CD14-positive monocyte (primary cell): ENCODE results near the gene GAD1. TPM values are rescaled to one million over a fixed set of nuclear protein-coding genes. Genes with fewer than 3 reads are reported as not detected.

ENCODE experiments used
- DNase-seq, 3 donors: peaks; one replicate each; pipeline ENCODE4 v3.0.0-alpha.2; 2011 to 2022
- H2AFZ ChIP-seq: 2 replicates; pipeline ENCODE4 v1.6.0; 2012; ENCODE audit warnings: mild to moderate bottlenecking, low read depth, low read length, inconsistent platforms; ENCODE audit not compliant: insufficient read depth, poor library complexity, severe bottlenecking
- H3K27ac ChIP-seq, 2 donors: 1 replicate in 1 of 2; 2 replicates in 1 of 2; pipeline ENCODE4 v1.5.1; 2012 to 2013; ENCODE audit warnings: low read length in 2 of 2, control low read depth in 1 of 2, inconsistent platforms in 1 of 2, low read depth in 1 of 2, mild to moderate bottlenecking in 1 of 2
- H3K27me3 ChIP-seq, 2 donors: one replicate each; pipeline versions ENCODE4 v1.6.0 to v1.6.1; 2011 to 2013; ENCODE audit warnings: low read length in 2 of 2; ENCODE audit not compliant: control insufficient read depth in 2 of 2, insufficient read depth in 2 of 2
- H3K36me3 ChIP-seq, 2 donors: replicated peaks in 1 of 2; 1 replicate in 1 of 2; 2 replicates in 1 of 2; pipeline versions ENCODE4 v1.5.1 to v1.6.1; 2012 to 2013; ENCODE audit warnings: low read length in 2 of 2, control low read depth in 1 of 2, inconsistent platforms in 1 of 2, mild to moderate bottlenecking in 1 of 2; ENCODE audit not compliant: insufficient read depth in 2 of 2, control insufficient read depth in 1 of 2
- H3K4me1 ChIP-seq, 2 donors: 1 replicate in 1 of 2; 2 replicates in 1 of 2; pipeline versions ENCODE4 v1.5.1 to v1.6.1; 2012 to 2013; ENCODE audit warnings: low read length in 2 of 2, control low read depth in 1 of 2, inconsistent platforms in 1 of 2, mild to moderate bottlenecking in 1 of 2, moderate library complexity in 1 of 2; ENCODE audit not compliant: insufficient read depth in 2 of 2, control insufficient read depth in 1 of 2
- H3K4me2 ChIP-seq: replicated peaks from 2 replicates; pipeline ENCODE3; 2012; ENCODE audit warnings: low read length, moderate library complexity, mild to moderate bottlenecking; ENCODE audit not compliant: poor library complexity, severe bottlenecking; ENCODE audit errors: extremely low read depth
- H3K4me3 ChIP-seq, 3 experiments: fragments of 200-600 bp in 1 of 3; sonication (generic) in 1 of 3; replicated peaks in 1 of 3; 1 replicate in 2 of 3; 2 replicates in 1 of 3; pipeline ENCODE4 v1.5.1; 2011 to 2013; ENCODE audit warnings: low read length in 3 of 3, mild to moderate bottlenecking in 3 of 3, control low read depth in 2 of 3, low read depth in 2 of 3, inconsistent platforms in 1 of 3, moderate library complexity in 1 of 3
- H3K79me2 ChIP-seq: 2 replicates; pipeline ENCODE4 v1.6.0; 2012; ENCODE audit warnings: mild to moderate bottlenecking, control low read depth, inconsistent platforms, low read length, moderate library complexity; ENCODE audit not compliant: insufficient read depth
- H3K9ac ChIP-seq: 2 replicates; pipeline ENCODE4 v1.6.0; 2017; ENCODE audit warnings: low read length, mild to moderate bottlenecking; ENCODE audit not compliant: insufficient read depth, poor library complexity, severe bottlenecking
- H3K9me3 ChIP-seq, 2 donors: replicated peaks in 1 of 2; 1 replicate in 1 of 2; 2 replicates in 1 of 2; pipeline versions ENCODE4 v1.5.1 to v1.6.1; 2012 to 2013; ENCODE audit warnings: low read length in 2 of 2, control low read depth in 1 of 2; ENCODE audit not compliant: control insufficient read depth in 1 of 2, insufficient read depth in 1 of 2
- H4K20me1 ChIP-seq: 2 replicates; pipeline ENCODE4 v1.6.0; 2012; ENCODE audit warnings: mild to moderate bottlenecking, low read length, control low read depth, moderate library complexity; ENCODE audit not compliant: insufficient read depth
- H3K27ac Mint-ChIP-seq, 7 donors: one replicate each; pipeline ENCODE4 v1.8.0; 2020; ENCODE audit warnings: mild to moderate bottlenecking in 7 of 7, mixed read lengths in 7 of 7, moderate library complexity in 6 of 7, inconsistent platforms in 2 of 7
- H3K27me3 Mint-ChIP-seq, 3 donors: one replicate each; pipeline ENCODE4 v1.8.0; 2021 to 2022; ENCODE audit warnings: low read depth in 3 of 3, mild to moderate bottlenecking in 3 of 3, mixed read lengths in 3 of 3, moderate library complexity in 3 of 3, inconsistent platforms in 1 of 3
- H3K36me3 Mint-ChIP-seq, 2 donors: one replicate each; pipeline ENCODE4 v1.8.0; 2020; ENCODE audit warnings: mixed read lengths in 2 of 2, inconsistent platforms in 1 of 2, mild to moderate bottlenecking in 1 of 2
- H3K4me1 Mint-ChIP-seq: one replicate; pipeline ENCODE4 v1.8.0; 2020; ENCODE audit warnings: mild to moderate bottlenecking, mixed read lengths
- H3K4me3 Mint-ChIP-seq, 2 donors: one replicate each; pipeline ENCODE4 v1.8.0; 2020; ENCODE audit warnings: mild to moderate bottlenecking in 2 of 2, mixed read lengths in 2 of 2, moderate library complexity in 1 of 2
- H3K9me3 Mint-ChIP-seq, 7 donors: one replicate each; pipeline ENCODE4 v1.8.0; 2020 to 2022; ENCODE audit warnings: mixed read lengths in 7 of 7, mild to moderate bottlenecking in 6 of 7, moderate library complexity in 6 of 7, inconsistent platforms in 2 of 7
- CTCF ChIP-seq: fragments of 200-600 bp; IDR thresholded peaks from one replicate; pipeline ENCODE4 v1.8.0; 2022; ENCODE audit warnings: antibody characterized with exemption, mild to moderate bottlenecking
- WGBS: methylation state at CpG from one replicate; pipeline ENCODE4 v1.1.5; 2013; ENCODE audit warnings: missing lambda C conversion rate; ENCODE audit not compliant: insufficient coverage; 5-methylcytosine and 5-hydroxymethylcytosine counted together
- intact Hi-C, 2 donors: fragments of 100-400 bp; cut with micrococcal nuclease; formaldehyde crosslinking; loops; one replicate each; pipeline versions ENCODE4 v1.15.0 to v1.15.1; 2023
- polyA plus RNA-seq, 3 donors: library from polyadenylated mRNA; depleted of rRNA in 1 of 3; unstranded in 2 of 3; stranded (reverse) in 1 of 3; fragments of 300-500 nt in 2 of 3; fragments of >200 nt in 1 of 3; fragmentation: Illumina TruSeq in 2 of 3; gene quantifications; 1 replicate in 2 of 3; 2 replicates in 1 of 3; pipeline ENCODE4 v1.2.3, GENCODE V29; 2012 to 2021

Gene GAD1
- polyA plus RNA-seq, 3 donors: 0.08 TPM; not detected in 2

- H2AFZ ChIP-seq: no peak overlapping the region
- H3K27ac ChIP-seq: no peak overlapping the region
- intact Hi-C loops: no loop called here
- no peaks in the 10 kb centered on the region for H3K79me2 ChIP-seq
- Mint-ChIP-seq H3K4me1 (no peaks in the 10 kb centered on the region), H3K9me3 (no peaks in the 10 kb centered on the region), H3K4me3 (no peak overlapping the region), H3K36me3 (no peaks in the 10 kb centered on the region), H3K27me3 (peaks cover 0 to 6% (median 3%) of the 10 kb centered on the region in 3 donors), H3K27ac (no peak overlapping the region)
- H3K4me3 ChIP-seq: no peak overlapping the region
- H3K9ac ChIP-seq: no peak overlapping the region
- H3K27me3 ChIP-seq: no peaks in the 10 kb centered on the region
- H4K20me1 ChIP-seq: no peaks in the 10 kb centered on the region
- no peak for DNase-seq
- no peaks in the 10 kb centered on the region for H3K9me3 ChIP-seq
- no peak overlapping the region for H3K4me2 ChIP-seq
- no peaks in the 10 kb centered on the region for H3K36me3 ChIP-seq
- no peaks in the 10 kb centered on the region for H3K4me1 ChIP-seq
- WGBS: no CpG with 5 or more reads among the region's 4 CpGs
- TF ChIP-seq CTCF: no peak
Measured at GRCh38 chr2:170891893-170892292, 75.2 kb downstream of the GAD1 start.

GRCh38 chr2:170892391-170892951, 75.8 kb downstream of the GAD1 start:
- peaks cover 0 to 3% (median 3%) of the 10 kb centered on the region in 3 donors for H3K27me3 Mint-ChIP-seq
- H3K27ac Mint-ChIP-seq: no peak overlapping the region
- Histone ChIP-seq H3K4me3 (no peak overlapping the region), H3K9me3 (no peaks in the 10 kb centered on the region), H3K36me3 (no peaks in the 10 kb centered on the region), H4K20me1 (no peaks in the 10 kb centered on the region), H3K4me2 (no peak overlapping the region), H3K79me2 (no peaks in the 10 kb centered on the region), H3K4me1 (no peaks in the 10 kb centered on the region), H2AFZ (no peak overlapping the region), H3K27me3 (no peaks in the 10 kb centered on the region), H3K9ac (no peak overlapping the region), H3K27ac (no peak overlapping the region)
- no peak for DNase-seq
- no peaks in the 10 kb centered on the region for H3K36me3 Mint-ChIP-seq
- WGBS: 98% methylated on average over 4 of the region's 9 CpGs
- intact Hi-C loops: no loop called here
- H3K4me1 Mint-ChIP-seq: no peaks in the 10 kb centered on the region
- H3K4me3 Mint-ChIP-seq: no peak overlapping the region
- H3K9me3 Mint-ChIP-seq: no peaks in the 10 kb centered on the region
- no peak for TF ChIP-seq CTCF
